ENCODE data around the gene TNNC1.
A peak's percentile ranks its signal among the peaks of the same experiment; 100 is the strongest.

The TNNC1 gene

GRCh38 chr3:52428151-52429005, 25.5 kb downstream of the TNNC1 start:
- Histone ChIP-seq H3K4me3 (replicated peaks; ENCODE audit: low read depth, low read length) (no peak overlapping the region), H3K36me3 (ENCODE audit: control insufficient read depth, insufficient read depth, low read length) (no peaks in the 10 kb centered on the region), H3K27me3 (replicated peaks; ENCODE audit: control insufficient read depth, insufficient read depth, low read length) (no peaks in the 10 kb centered on the region; the same call in 1 of the 2 replicates)
- DNase-seq (ENCODE audit: extremely low read depth, insufficient read length) = no peak
- TF ChIP-seq CTCF (IDR thresholded peaks at IDR 0.05; ENCODE audit: insufficient read depth, low read length, poor library complexity, severe bottlenecking) = peak; percentile 69

- no peak overlapping the region for H3K4me3 ChIP-seq (replicated peaks; ENCODE audit: low read depth, low read length)
- H3K36me3 ChIP-seq (ENCODE audit: control insufficient read depth, insufficient read depth, low read length) = no peaks in the 10 kb centered on the region
- H3K27me3 ChIP-seq (replicated peaks; ENCODE audit: control insufficient read depth, insufficient read depth, low read length) = no peaks in the 10 kb centered on the region
- no peak for DNase-seq (ENCODE audit: extremely low read depth, insufficient read length)
- TF ChIP-seq CTCF (IDR thresholded peaks at IDR 0.05; ENCODE audit: insufficient read depth, low read length, poor library complexity, severe bottlenecking) = no peak
These were observed 30.7 kb downstream of the TNNC1 start for GRCh38 chr3:52423173-52423572.

GRCh38 chr3:52422669-52423068, 31.2 kb downstream of the TNNC1 start:
- Histone ChIP-seq H3K4me3 (replicated peaks; ENCODE audit: low read depth, low read length) (no peak overlapping the region), H3K27me3 (replicated peaks; ENCODE audit: control insufficient read depth, insufficient read depth, low read length) (no peaks in the 10 kb centered on the region), H3K36me3 (ENCODE audit: control insufficient read depth, insufficient read depth, low read length) (no peaks in the 10 kb centered on the region)
- no peak for DNase-seq (ENCODE audit: extremely low read depth, insufficient read length)
- TF ChIP-seq CTCF (IDR thresholded peaks at IDR 0.05; ENCODE audit: insufficient read depth, low read length, poor library complexity, severe bottlenecking) = no peak

GRCh38 chr3:52420388-52420787, 33.5 kb downstream of the TNNC1 start:
- no peak for TF ChIP-seq CTCF (IDR thresholded peaks at IDR 0.05; ENCODE audit: insufficient read depth, low read length, poor library complexity, severe bottlenecking)
- no peaks in the 10 kb centered on the region for H3K36me3 ChIP-seq (ENCODE audit: control insufficient read depth, insufficient read depth, low read length)
- H3K27me3 ChIP-seq (replicated peaks; ENCODE audit: control insufficient read depth, insufficient read depth, low read length) = no peaks in the 10 kb centered on the region
- no peak overlapping the region for H3K4me3 ChIP-seq (replicated peaks; ENCODE audit: low read depth, low read length)
- DNase-seq (ENCODE audit: extremely low read depth, insufficient read length) = no peak

- DNase-seq (ENCODE audit: extremely low read depth, insufficient read length) = no peak
- no peaks in the 10 kb centered on the region for H3K27me3 ChIP-seq (replicated peaks; ENCODE audit: control insufficient read depth, insufficient read depth, low read length)
- no peaks in the 10 kb centered on the region for H3K36me3 ChIP-seq (ENCODE audit: control insufficient read depth, insufficient read depth, low read length)
- no peak for TF ChIP-seq CTCF (IDR thresholded peaks at IDR 0.05; ENCODE audit: insufficient read depth, low read length, poor library complexity, severe bottlenecking)
- H3K4me3 ChIP-seq (replicated peaks; ENCODE audit: low read depth, low read length) = no peak overlapping the region
These were observed 38.0 kb downstream of the TNNC1 start for GRCh38 chr3:52415800-52416199.
